K562 (cell line): ENCODE data around the gene PRDX2. TPM values are rescaled to one million over a fixed set of nuclear protein-coding genes. Genes with fewer than 3 reads are reported as not detected.

ENCODE experiments used
- RUNX1 ChIP-seq: sonication (generic); IDR thresholded peaks from 2 replicates; pipeline ENCODE4 v1.6.1; 2016; ENCODE audit warnings: antibody characterized with exemption, low read depth
- TCF7 ChIP-seq: sonication (generic); IDR thresholded peaks from 2 replicates; pipeline ENCODE4 v1.6.1; 2016; ENCODE audit warnings: antibody characterized with exemption, borderline replicate concordance
- ZFP36 ChIP-seq: fragments of 150-350 bp; IDR thresholded peaks from 2 replicates; pipeline ENCODE4 v1.6.1; 2018; ENCODE audit warnings: low read length, low read depth; ENCODE audit not compliant: partially characterized antibody
- ZKSCAN1 ChIP-seq: fragments of 150-350 bp; IDR thresholded peaks from 2 replicates; pipeline ENCODE4 v1.6.1; 2016; ENCODE audit warnings: low read depth, low read length
- ZNF695 ChIP-seq: fragments of 450-650 bp; formaldehyde crosslinking; IDR thresholded peaks from 2 replicates; pipeline ENCODE4 v1.4.0; 2020; ENCODE audit warnings: mild to moderate bottlenecking, moderate library complexity
- ZNF785 ChIP-seq: fragments of 250-450 bp; sonication (Bioruptor Pico); IDR thresholded peaks from 2 replicates; pipeline ENCODE4 v1.4.0; 2020; ENCODE audit warnings: mild to moderate bottlenecking
- polyA plus RNA-seq, 8 experiments: library from polyadenylated mRNA; depleted of rRNA in 4 of 8; stranded (reverse) in 5 of 8; unstranded in 3 of 8; fragments of >200 nt; fragmentation: Nextera tagmentation in 2 of 8; fragmentation: Illumina TruSeq in 1 of 8; extraction: Ambion mirVana in 2 of 8; extraction: Trizol in 1 of 8; gene quantifications; 2 replicates each; pipeline versions ENCODE4 v1.2.1 to v1.2.3, GENCODE V29; 2011 to 2014; ENCODE audit warnings: inconsistent platforms in 1 of 8, missing spikeins in 1 of 8
- total RNA-seq, 7 experiments: library from RNA; depleted of rRNA in 6 of 7; stranded (reverse); fragments of >200 nt in 6 of 7; fragmentation: Illumina TruSeq in 2 of 7; extraction: Trizol in 2 of 7; gene quantifications; 2 replicates each; pipeline versions ENCODE4 v1.2.1 to v1.2.3, GENCODE V29; 2011 to 2021; ENCODE audit warnings: low replicate concordance in 1 of 7
- TF ChIP-seq, protein P1 (sequence below): fragments of 450-650 bp; IDR thresholded peaks from 2 replicates; pipeline ENCODE4 v1.6.1; 2016; ENCODE audit warnings: mild to moderate bottlenecking
- TF ChIP-seq, protein P2 (sequence below): fragments of 450-650 bp; IDR thresholded peaks from 2 replicates; pipeline ENCODE4 v1.6.1; 2016; ENCODE audit warnings: antibody characterized with exemption
- TF ChIP-seq, protein P3 (sequence below): fragments of 250-450 bp; sonication (Bioruptor Pico); IDR thresholded peaks from 2 replicates; pipeline ENCODE4 v1.5.0; 2022; ENCODE audit warnings: mild to moderate bottlenecking
- TF ChIP-seq, protein P4 (sequence below): fragments of 450-650 bp; IDR thresholded peaks from one replicate; pipeline ENCODE4 v1.6.1; 2018; ENCODE audit warnings: mild to moderate bottlenecking, moderate library complexity; ENCODE audit not compliant: partially characterized antibody
- TF ChIP-seq, protein P5 (sequence below), 3 experiments: fragments of 200-800 bp in 1 of 3; fragments of 250-450 bp in 1 of 3; fragments of 450-650 bp in 1 of 3; sonication (Bioruptor Pico) in 1 of 3; sonication (Bioruptor generic) in 1 of 3; formaldehyde crosslinking in 1 of 3; IDR thresholded peaks; 2 replicates each; pipeline versions ENCODE4 v1.6.1 to v1.8.0; 2016 to 2022; ENCODE audit warnings: mild to moderate bottlenecking in 2 of 3, missing genetic modification characterization in 2 of 3, missing compliant biosample characterization in 1 of 3, moderate library complexity in 1 of 3
- TF ChIP-seq, protein P6 (sequence below): fragments of 250-450 bp; sonication (Bioruptor Pico); IDR thresholded peaks from 2 replicates; pipeline ENCODE4 v1.9.0; 2021; ENCODE audit warnings: mild to moderate bottlenecking
- TF ChIP-seq, protein P7 (sequence below): fragments of 250-450 bp; sonication (Bioruptor Pico); IDR thresholded peaks from 2 replicates; pipeline ENCODE4 v1.8.0; 2021; ENCODE audit warnings: mild to moderate bottlenecking, moderate library complexity

Gene PRDX2
- total and polyA plus RNA-seq, 9 of the 15 experiments (the other 6 are each of a cell fraction or from before 2014, with no cell fraction given), result 206 to 1,183 (median 415) TPM

DNA sequence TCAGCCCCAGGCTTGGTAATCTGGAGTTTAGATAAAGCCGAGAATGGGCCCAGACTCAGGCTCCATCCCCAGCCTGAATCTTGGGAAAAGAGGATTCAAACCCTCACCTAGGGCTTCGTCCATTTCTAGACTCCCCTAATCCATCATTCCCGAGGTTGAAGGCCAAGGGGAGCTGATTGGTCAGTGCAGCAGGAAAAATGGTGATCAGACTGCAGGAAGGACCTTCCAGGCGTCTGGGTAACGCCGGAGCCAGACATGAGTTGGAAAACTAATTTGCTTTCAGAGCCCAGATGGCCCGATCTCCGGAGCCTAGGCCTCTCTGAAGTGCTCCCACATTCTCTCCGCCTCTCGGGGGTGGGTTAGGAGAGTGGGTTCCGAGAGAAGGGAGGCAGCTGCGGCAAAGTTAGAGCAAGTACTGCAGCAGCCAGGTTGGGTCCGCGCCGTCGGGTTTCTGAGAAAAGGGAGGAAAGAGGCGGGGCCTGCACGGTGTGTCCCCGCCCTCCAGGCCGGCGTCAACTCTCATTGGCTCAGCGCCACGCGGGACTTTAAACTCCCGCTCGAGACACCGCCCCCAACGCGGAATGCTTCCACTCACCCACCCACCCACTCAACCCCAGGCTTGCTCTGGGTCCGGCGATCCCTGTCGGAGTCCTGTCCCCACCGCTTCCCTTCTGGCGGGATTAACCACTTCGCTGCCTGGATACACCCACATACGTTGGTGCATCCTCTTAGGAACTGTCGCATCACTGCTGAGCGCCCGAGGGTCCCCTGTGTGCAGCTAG, 33.6 kb upstream of the PRDX2 start (continued):
- TF ChIP-seq, protein P1, sequence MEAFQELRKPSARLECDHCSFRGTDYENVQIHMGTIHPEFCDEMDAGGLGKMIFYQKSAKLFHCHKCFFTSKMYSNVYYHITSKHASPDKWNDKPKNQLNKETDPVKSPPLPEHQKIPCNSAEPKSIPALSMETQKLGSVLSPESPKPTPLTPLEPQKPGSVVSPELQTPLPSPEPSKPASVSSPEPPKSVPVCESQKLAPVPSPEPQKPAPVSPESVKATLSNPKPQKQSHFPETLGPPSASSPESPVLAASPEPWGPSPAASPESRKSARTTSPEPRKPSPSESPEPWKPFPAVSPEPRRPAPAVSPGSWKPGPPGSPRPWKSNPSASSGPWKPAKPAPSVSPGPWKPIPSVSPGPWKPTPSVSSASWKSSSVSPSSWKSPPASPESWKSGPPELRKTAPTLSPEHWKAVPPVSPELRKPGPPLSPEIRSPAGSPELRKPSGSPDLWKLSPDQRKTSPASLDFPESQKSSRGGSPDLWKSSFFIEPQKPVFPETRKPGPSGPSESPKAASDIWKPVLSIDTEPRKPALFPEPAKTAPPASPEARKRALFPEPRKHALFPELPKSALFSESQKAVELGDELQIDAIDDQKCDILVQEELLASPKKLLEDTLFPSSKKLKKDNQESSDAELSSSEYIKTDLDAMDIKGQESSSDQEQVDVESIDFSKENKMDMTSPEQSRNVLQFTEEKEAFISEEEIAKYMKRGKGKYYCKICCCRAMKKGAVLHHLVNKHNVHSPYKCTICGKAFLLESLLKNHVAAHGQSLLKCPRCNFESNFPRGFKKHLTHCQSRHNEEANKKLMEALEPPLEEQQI, result no peak
- TF ChIP-seq ZNF785 (CRISPR knock-in tag), result no peak
- TF ChIP-seq ZFP36, result no peak
- TF ChIP-seq ZNF695 (CRISPR knock-in tag), result no peak
- TF ChIP-seq, protein P2, sequence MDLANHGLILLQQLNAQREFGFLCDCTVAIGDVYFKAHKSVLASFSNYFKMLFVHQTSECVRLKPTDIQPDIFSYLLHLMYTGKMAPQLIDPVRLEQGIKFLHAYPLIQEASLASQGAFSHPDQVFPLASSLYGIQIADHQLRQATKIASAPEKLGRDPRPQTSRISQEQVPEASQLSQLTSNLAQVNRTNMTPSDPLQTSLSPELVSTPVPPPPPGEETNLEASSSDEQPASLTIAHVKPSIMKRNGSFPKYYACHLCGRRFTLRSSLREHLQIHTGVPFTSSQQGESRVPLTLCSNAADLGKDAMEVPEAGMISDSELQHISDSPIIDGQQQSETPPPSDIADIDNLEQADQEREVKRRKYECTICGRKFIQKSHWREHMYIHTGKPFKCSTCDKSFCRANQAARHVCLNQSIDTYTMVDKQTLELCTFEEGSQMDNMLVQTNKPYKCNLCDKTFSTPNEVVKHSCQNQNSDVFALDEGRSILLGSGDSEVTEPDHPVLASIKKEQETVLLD, result no peak
- TF ChIP-seq TCF7, result no peak
- TF ChIP-seq RUNX1, result no peak
- TF ChIP-seq ZKSCAN1, result no peak
- TF ChIP-seq, protein P3, sequence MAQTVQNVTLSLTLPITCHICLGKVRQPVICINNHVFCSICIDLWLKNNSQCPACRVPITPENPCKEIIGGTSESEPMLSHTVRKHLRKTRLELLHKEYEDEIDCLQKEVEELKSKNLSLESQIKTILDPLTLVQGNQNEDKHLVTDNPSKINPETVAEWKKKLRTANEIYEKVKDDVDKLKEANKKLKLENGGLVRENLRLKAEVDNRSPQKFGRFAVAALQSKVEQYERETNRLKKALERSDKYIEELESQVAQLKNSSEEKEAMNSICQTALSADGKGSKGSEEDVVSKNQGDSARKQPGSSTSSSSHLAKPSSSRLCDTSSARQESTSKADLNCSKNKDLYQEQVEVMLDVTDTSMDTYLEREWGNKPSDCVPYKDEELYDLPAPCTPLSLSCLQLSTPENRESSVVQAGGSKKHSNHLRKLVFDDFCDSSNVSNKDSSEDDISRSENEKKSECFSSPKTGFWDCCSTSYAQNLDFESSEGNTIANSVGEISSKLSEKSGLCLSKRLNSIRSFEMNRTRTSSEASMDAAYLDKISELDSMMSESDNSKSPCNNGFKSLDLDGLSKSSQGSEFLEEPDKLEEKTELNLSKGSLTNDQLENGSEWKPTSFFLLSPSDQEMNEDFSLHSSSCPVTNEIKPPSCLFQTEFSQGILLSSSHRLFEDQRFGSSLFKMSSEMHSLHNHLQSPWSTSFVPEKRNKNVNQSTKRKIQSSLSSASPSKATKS (CRISPR knock-in tag), result no peak
- TF ChIP-seq, protein P4, sequence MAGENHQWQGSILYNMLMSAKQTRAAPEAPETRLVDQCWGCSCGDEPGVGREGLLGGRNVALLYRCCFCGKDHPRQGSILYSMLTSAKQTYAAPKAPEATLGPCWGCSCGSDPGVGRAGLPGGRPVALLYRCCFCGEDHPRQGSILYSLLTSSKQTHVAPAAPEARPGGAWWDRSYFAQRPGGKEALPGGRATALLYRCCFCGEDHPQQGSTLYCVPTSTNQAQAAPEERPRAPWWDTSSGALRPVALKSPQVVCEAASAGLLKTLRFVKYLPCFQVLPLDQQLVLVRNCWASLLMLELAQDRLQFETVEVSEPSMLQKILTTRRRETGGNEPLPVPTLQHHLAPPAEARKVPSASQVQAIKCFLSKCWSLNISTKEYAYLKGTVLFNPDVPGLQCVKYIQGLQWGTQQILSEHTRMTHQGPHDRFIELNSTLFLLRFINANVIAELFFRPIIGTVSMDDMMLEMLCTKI, result no peak
- TF ChIP-seq, protein P5, sequence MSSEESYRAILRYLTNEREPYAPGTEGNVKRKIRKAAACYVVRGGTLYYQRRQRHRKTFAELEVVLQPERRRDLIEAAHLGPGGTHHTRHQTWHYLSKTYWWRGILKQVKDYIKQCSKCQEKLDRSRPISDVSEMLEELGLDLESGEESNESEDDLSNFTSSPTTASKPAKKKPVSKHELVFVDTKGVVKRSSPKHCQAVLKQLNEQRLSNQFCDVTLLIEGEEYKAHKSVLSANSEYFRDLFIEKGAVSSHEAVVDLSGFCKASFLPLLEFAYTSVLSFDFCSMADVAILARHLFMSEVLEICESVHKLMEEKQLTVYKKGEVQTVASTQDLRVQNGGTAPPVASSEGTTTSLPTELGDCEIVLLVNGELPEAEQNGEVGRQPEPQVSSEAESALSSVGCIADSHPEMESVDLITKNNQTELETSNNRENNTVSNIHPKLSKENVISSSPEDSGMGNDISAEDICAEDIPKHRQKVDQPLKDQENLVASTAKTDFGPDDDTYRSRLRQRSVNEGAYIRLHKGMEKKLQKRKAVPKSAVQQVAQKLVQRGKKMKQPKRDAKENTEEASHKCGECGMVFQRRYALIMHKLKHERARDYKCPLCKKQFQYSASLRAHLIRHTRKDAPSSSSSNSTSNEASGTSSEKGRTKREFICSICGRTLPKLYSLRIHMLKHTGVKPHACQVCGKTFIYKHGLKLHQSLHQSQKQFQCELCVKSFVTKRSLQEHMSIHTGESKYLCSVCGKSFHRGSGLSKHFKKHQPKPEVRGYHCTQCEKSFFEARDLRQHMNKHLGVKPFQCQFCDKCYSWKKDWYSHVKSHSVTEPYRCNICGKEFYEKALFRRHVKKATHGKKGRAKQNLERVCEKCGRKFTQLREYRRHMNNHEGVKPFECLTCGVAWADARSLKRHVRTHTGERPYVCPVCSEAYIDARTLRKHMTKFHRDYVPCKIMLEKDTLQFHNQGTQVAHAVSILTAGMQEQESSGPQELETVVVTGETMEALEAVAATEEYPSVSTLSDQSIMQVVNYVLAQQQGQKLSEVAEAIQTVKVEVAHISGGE (CRISPR knock-in tag; IDR thresholded peaks at IDR 0.05), result no peak
- TF ChIP-seq, protein P6, sequence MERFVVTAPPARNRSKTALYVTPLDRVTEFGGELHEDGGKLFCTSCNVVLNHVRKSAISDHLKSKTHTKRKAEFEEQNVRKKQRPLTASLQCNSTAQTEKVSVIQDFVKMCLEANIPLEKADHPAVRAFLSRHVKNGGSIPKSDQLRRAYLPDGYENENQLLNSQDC (CRISPR knock-in tag), result no peak
- TF ChIP-seq, protein P7, sequence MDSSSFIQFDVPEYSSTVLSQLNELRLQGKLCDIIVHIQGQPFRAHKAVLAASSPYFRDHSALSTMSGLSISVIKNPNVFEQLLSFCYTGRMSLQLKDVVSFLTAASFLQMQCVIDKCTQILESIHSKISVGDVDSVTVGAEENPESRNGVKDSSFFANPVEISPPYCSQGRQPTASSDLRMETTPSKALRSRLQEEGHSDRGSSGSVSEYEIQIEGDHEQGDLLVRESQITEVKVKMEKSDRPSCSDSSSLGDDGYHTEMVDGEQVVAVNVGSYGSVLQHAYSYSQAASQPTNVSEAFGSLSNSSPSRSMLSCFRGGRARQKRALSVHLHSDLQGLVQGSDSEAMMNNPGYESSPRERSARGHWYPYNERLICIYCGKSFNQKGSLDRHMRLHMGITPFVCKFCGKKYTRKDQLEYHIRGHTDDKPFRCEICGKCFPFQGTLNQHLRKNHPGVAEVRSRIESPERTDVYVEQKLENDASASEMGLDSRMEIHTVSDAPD (CRISPR knock-in tag), result no peak
